Measurements from ENCODE around the gene TRIM49.
"Not testable (repeated sequence)": the region's sequence is repeated elsewhere in the genome, so short reads cannot be mapped to it uniquely, and the experiment has no call there.

Gene TRIM49

GRCh38 chr11:89808475-89808874 lies at the start of gene TRIM49:
TRIM49 (minus strand) TSS chr11:89808575; CDS start chr11:89804469, 4,106 bp downstream.
- H3K27me3 ChIP-seq (ENCODE audit: control insufficient read depth, insufficient read depth, low read length); H3K27ac ChIP-seq (ENCODE audit: low read depth, low read length); H3K36me3 ChIP-seq (ENCODE audit: control insufficient read depth, insufficient read depth, low read length); H3K9ac ChIP-seq (ENCODE audit: low read length); H3K4me1 ChIP-seq (ENCODE audit: control insufficient read depth, insufficient read depth, low read length); H3K4me3 ChIP-seq (ENCODE audit: low read length): not testable (repeated sequence)

- not testable (repeated sequence) for H3K36me3 ChIP-seq (ENCODE audit: control insufficient read depth, insufficient read depth, low read length); H3K9ac ChIP-seq (ENCODE audit: low read length); H3K4me1 ChIP-seq (ENCODE audit: control insufficient read depth, insufficient read depth, low read length); H3K27me3 ChIP-seq (ENCODE audit: control insufficient read depth, insufficient read depth, low read length); H3K4me3 ChIP-seq (ENCODE audit: low read length); H3K27ac ChIP-seq (ENCODE audit: low read depth, low read length)
These were observed 18.3 kb upstream of the TRIM49 start for GRCh38 chr11:89826694-89827093.

DNA sequence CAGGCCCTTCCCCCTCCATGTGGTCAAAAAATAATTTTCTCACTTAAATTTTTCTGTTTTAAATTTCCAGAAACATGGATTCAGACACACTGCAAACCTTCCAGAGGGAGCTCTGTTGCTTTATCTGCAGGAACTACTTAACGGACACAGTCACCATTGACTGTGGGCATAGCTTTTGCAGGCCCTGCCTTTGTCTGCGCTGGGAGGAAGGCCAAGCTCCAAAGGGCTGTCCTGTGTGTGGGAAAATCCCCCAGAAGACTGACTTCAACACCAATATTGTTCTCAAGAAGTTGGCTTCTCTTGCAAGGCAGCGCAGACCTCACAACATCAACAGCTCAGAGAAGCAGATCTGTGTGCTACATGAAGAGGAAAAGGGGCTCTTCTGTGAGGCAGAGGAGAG lies 11.6 kb upstream of the TRIM49 start:
- H3K4me1 ChIP-seq (ENCODE audit: control insufficient read depth, insufficient read depth, low read length); H3K27ac ChIP-seq (ENCODE audit: low read depth, low read length); H3K9ac ChIP-seq (ENCODE audit: low read length); H3K36me3 ChIP-seq (ENCODE audit: control insufficient read depth, insufficient read depth, low read length); H3K4me3 ChIP-seq (ENCODE audit: low read length); H3K27me3 ChIP-seq (ENCODE audit: control insufficient read depth, insufficient read depth, low read length): not testable (repeated sequence)

DNA sequence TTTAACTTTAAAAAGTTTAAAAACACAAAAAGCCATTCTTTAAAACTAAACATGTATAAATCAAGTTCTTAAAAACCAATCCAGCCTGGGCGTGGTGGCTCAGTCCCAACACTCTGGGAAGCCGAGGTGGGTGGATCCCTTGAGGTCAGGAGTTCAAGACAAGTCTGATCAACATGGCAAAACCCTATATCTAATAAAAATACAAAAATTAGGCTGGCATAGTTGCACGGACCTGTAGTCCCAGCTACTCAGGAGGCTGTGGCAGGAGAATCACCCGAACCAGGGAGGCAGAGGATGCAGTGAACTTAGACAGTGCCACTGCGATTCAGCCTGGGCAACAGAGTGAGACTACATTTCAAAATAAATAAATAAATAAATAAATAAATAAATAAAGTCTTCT lies 5.2 kb upstream of the TRIM49 start:
- not testable (repeated sequence) for H3K27me3 ChIP-seq (ENCODE audit: control insufficient read depth, insufficient read depth, low read length); H3K4me1 ChIP-seq (ENCODE audit: control insufficient read depth, insufficient read depth, low read length); H3K27ac ChIP-seq (ENCODE audit: low read depth, low read length); H3K36me3 ChIP-seq (ENCODE audit: control insufficient read depth, insufficient read depth, low read length); H3K9ac ChIP-seq (ENCODE audit: low read length); H3K4me3 ChIP-seq (ENCODE audit: low read length)

DNA sequence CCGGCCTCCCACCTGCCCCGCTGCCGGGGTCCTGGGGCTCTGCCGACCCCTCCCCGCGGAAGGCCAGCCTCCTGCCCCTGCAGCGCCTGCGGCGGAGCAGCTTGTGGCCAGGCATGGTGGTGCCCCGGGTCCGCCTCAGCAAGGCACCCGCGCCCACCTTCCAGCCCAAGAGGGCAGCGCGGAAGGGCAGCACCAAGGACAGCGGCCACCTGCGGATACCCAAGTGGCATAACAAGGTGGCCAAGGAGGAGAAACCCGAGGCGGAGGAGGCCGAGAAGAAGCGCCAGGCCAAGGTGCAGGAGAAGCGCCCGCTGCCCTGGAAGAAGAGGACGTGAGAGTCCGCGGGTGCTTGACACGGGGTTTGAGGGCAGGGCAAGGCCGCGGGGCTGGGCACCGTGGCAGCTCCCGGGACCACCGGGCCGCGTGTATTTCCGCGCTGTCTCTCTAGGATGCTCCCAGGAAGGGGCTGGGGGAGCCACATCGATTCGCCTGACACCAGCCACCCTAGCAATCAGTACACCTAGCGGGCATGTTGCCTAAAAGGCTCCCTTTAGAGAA lies 20.8 kb downstream of the TRIM49 start:
- H3K27ac ChIP-seq (ENCODE audit: low read depth, low read length); H3K4me1 ChIP-seq (ENCODE audit: control insufficient read depth, insufficient read depth, low read length); H3K9ac ChIP-seq (ENCODE audit: low read length); H3K27me3 ChIP-seq (ENCODE audit: control insufficient read depth, insufficient read depth, low read length); H3K4me3 ChIP-seq (ENCODE audit: low read length); H3K36me3 ChIP-seq (ENCODE audit: control insufficient read depth, insufficient read depth, low read length): not testable (repeated sequence)

GRCh38 chr11:89785726-89786125 lies 22.6 kb downstream of the TRIM49 start:
- H3K9ac ChIP-seq (ENCODE audit: low read length); H3K4me3 ChIP-seq (ENCODE audit: low read length); H3K36me3 ChIP-seq (ENCODE audit: control insufficient read depth, insufficient read depth, low read length); H3K27ac ChIP-seq (ENCODE audit: low read depth, low read length); H3K4me1 ChIP-seq (ENCODE audit: control insufficient read depth, insufficient read depth, low read length); H3K27me3 ChIP-seq (ENCODE audit: control insufficient read depth, insufficient read depth, low read length): not testable (repeated sequence)

DNA sequence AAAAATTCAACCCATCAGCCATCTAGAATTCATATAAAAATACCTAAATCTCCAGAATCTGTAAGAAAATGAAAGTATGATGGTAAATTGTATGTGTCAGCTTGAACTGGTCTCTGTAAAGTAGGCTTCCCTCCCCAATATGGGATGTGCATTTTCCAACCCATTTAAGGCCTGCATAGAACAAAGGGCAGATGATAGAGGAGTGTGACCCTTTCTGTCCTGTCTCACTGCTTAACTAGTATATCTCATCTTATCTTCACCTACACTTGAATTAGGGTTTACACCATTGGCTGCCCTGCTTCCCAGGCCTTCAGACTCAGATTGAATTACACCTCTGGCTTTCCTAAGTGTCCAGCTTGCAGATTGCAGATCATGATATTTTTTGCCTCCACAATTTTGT lies 57.6 kb downstream of the TRIM49 start:
- not testable (repeated sequence) for H3K27ac ChIP-seq (ENCODE audit: low read depth, low read length); H3K27me3 ChIP-seq (ENCODE audit: control insufficient read depth, insufficient read depth, low read length); H3K4me1 ChIP-seq (ENCODE audit: control insufficient read depth, insufficient read depth, low read length); H3K4me3 ChIP-seq (ENCODE audit: low read length); H3K36me3 ChIP-seq (ENCODE audit: control insufficient read depth, insufficient read depth, low read length); H3K9ac ChIP-seq (ENCODE audit: low read length)

Measured in rectal smooth muscle tissue (tissue), 1 donor.